HFFc6 (cell line): ENCODE data around the gene PRSS21. TPM values are rescaled to one million over a fixed set of nuclear protein-coding genes. Genes with fewer than 3 reads are reported as not detected.
A peak's percentile ranks its signal among the peaks of the same experiment; 100 is the strongest.

ENCODE experiments used
- DNase-seq: peaks from one replicate; pipeline ENCODE4 v3.0.0-alpha.2; 2018
- H3K27ac Mint-ChIP-seq: 2 replicates; pipeline ENCODE4 v1.8.0; 2020; ENCODE audit warnings: mild to moderate bottlenecking, mixed read lengths
- H3K27me3 Mint-ChIP-seq: 2 replicates; pipeline ENCODE4 v1.8.0; 2021; ENCODE audit warnings: mild to moderate bottlenecking, moderate library complexity, mixed read lengths; ENCODE audit not compliant: insufficient read depth
- H3K36me3 Mint-ChIP-seq: 2 replicates; pipeline ENCODE4 v1.8.0; 2021; ENCODE audit warnings: low read depth, mixed read lengths
- H3K4me1 Mint-ChIP-seq: 2 replicates; pipeline ENCODE4 v1.8.0; 2020; ENCODE audit warnings: low read depth, mixed read lengths
- H3K4me3 Mint-ChIP-seq: 2 replicates; pipeline ENCODE4 v1.8.0; 2020; ENCODE audit warnings: mild to moderate bottlenecking, moderate library complexity, mixed read lengths
- H3K9me3 Mint-ChIP-seq: 2 replicates; pipeline ENCODE4 v1.8.0; 2020; ENCODE audit warnings: mild to moderate bottlenecking, mixed read lengths
- CTCF ChIP-seq: fragments of 200-600 bp; sonication (generic); IDR thresholded peaks from 2 replicates; pipeline ENCODE4 v1.5.0; 2021; ENCODE audit warnings: antibody characterized with exemption, mild to moderate bottlenecking
- total RNA-seq, 6 experiments: library from RNA; stranded (reverse); fragmentation: NEBNext Ultra II Directional; extraction: Animal tissue kit (Norgen Biotek cat#: 25700); gene quantifications; 2 replicates in 1 of 6; 3 replicates in 5 of 6; pipeline ENCODE4 v1.2.3, GENCODE V29; 2021

Gene PRSS21
- total RNA-seq, 6 experiments from 2014 or later, result not detected

- TF ChIP-seq CTCF, result no peak
- Mint-ChIP-seq H3K4me1 (no peaks in the 10 kb centered on the region), H3K9me3 (no peaks in the 10 kb centered on the region), H3K27me3 (peaks cover 21% of the 10 kb centered on the region), H3K36me3 (no peaks in the 10 kb centered on the region), H3K27ac (no peak overlapping the region), H3K4me3 (no peak overlapping the region)
- DNase-seq, result no peak
Measured at GRCh38 chr16:2783581-2784357, 33.3 kb upstream of the PRSS21 start.

GRCh38 chr16:2784358-2785100 lies 32.5 kb upstream of the PRSS21 start:
- TF ChIP-seq CTCF, result no peak
- H3K27ac Mint-ChIP-seq, result no peak overlapping the region
- peaks cover 27% of the 10 kb centered on the region for H3K27me3 Mint-ChIP-seq
- H3K4me3 Mint-ChIP-seq, result no peak overlapping the region
- H3K9me3 Mint-ChIP-seq, result no peaks in the 10 kb centered on the region
- no peak for DNase-seq
- no peaks in the 10 kb centered on the region for H3K4me1 Mint-ChIP-seq
- no peaks in the 10 kb centered on the region for H3K36me3 Mint-ChIP-seq

- H3K27ac Mint-ChIP-seq, result no peak overlapping the region
- H3K27me3 Mint-ChIP-seq, result peaks cover 33% of the 10 kb centered on the region
- no peaks in the 10 kb centered on the region for H3K4me1 Mint-ChIP-seq
- no peak overlapping the region for H3K4me3 Mint-ChIP-seq
- no peaks in the 10 kb centered on the region for H3K9me3 Mint-ChIP-seq
- DNase-seq, result no peak
- no peaks in the 10 kb centered on the region for H3K36me3 Mint-ChIP-seq
- TF ChIP-seq CTCF, result peak; percentile 35
Measured at GRCh38 chr16:2785101-2785991, 31.7 kb upstream of the PRSS21 start.

GRCh38 chr16:2786061-2786825 lies 30.8 kb upstream of the PRSS21 start:
- Mint-ChIP-seq H3K4me1 (no peaks in the 10 kb centered on the region), H3K27me3 (peaks cover 42% of the 10 kb centered on the region), H3K9me3 (no peaks in the 10 kb centered on the region), H3K4me3 (no peak overlapping the region), H3K27ac (no peak overlapping the region), H3K36me3 (no peaks in the 10 kb centered on the region)
- no peak for DNase-seq
- TF ChIP-seq CTCF, result no peak

GRCh38 chr16:2786826-2787151 lies 30.2 kb upstream of the PRSS21 start:
- no peak overlapping the region for H3K27ac Mint-ChIP-seq
- no peaks in the 10 kb centered on the region for H3K4me1 Mint-ChIP-seq
- H3K4me3 Mint-ChIP-seq, result no peak overlapping the region
- no peaks in the 10 kb centered on the region for H3K9me3 Mint-ChIP-seq
- peaks cover 47% of the 10 kb centered on the region for H3K27me3 Mint-ChIP-seq
- DNase-seq, result no peak
- TF ChIP-seq CTCF, result no peak
- H3K36me3 Mint-ChIP-seq, result no peaks in the 10 kb centered on the region
